KOPT-K1 (cell line): ENCODE measurements around the gene ZYX.
A peak's percentile ranks its signal among the peaks of the same experiment; 100 is the strongest.
"Not testable (repeated sequence)": the region's sequence is repeated elsewhere in the genome, so short reads cannot be mapped to it uniquely, and the experiment has no call there.

Experiments
- H3K27ac ChIP-seq: fragments of 200-600 bp; sonication (generic); 2 replicates; pipeline ENCODE4 v1.5.1; 2016; ENCODE audit warnings: antibody characterized with exemption, mild to moderate bottlenecking, low read depth, low read length; ENCODE audit not compliant: poor library complexity, severe bottlenecking
- H3K36me3 ChIP-seq: fragments of 200-600 bp; sonication (generic); 2 replicates; pipeline ENCODE4 v1.5.1; 2017; ENCODE audit warnings: antibody characterized with exemption, mild to moderate bottlenecking, low read length, moderate library complexity; ENCODE audit not compliant: insufficient read depth
- H3K9me3 ChIP-seq: fragments of 200-600 bp; sonication (generic); 2 replicates; pipeline ENCODE4 v1.5.1; 2017; ENCODE audit warnings: antibody characterized with exemption, low read length, mild to moderate bottlenecking; ENCODE audit not compliant: insufficient read depth, poor library complexity, severe bottlenecking

The ZYX gene

DNA sequence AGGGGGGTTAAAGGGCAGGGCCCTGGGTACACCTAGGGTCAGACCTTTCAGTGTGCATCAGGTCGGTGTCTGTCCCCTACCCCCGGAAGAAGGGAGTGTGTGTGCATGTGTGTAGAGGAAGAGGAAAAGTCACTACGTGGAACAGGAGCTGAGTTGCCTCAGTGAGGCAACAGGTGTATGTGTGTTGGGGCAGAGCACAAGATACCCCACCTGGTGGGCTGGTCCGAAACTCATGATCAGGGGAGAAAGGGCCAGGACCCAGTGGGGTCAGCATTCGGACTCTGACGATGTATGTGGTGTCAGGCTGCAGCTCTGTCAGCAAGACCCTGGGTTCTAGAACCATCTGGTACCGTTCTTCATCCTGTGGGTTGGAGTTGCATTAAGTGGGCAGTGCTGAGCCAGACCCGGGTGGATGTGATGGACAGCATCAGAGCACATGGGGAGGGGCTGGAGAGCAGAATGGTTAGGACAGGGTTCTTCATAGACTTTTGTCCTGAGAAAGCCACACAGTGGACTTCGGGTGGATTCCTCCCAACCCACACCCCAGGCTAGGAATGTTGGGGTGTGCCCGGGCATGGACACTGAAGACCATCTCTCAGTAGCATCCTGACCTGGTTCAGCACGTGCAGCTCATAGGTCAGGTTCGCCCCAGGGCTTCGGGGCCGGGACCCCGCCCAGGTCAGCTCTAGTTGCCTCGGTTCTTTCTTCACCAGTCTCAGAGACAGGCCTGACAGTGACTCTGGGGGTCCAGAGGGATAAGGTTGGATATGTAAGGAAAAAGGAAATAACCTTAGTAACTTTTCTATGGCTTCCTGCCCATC is 16.8 kb downstream of the ZYX start:
- no peaks in the 10 kb centered on the region for H3K9me3 ChIP-seq
- H3K36me3 ChIP-seq, result no peaks in the 10 kb centered on the region

DNA sequence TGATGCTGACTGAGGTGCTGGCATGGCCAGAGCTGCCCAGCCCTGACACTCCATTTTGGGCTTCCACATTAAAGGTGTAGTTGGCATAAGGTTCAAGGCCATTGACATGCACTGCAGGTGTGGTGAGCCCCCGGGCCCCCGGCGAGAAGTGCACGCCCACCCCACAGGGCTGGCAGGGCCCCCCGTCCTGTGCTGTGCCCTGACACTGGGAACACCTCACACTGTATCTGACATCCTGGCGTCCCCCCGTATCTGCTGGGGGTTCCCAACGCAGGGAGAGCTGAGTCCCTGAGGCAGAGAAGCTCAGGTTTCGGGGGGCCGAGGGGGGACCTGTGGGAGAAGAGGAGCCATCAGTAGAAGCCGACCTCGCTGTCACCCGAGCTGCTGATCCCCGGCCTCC is 17.5 kb downstream of the ZYX start:
- no peaks in the 10 kb centered on the region for H3K36me3 ChIP-seq
- H3K27ac ChIP-seq, result no peak overlapping the region
- no peaks in the 10 kb centered on the region for H3K9me3 ChIP-seq

More for the DNA sequence above, 16.8 kb downstream of the ZYX start:
- H3K27ac ChIP-seq, result no peak overlapping the region

DNA sequence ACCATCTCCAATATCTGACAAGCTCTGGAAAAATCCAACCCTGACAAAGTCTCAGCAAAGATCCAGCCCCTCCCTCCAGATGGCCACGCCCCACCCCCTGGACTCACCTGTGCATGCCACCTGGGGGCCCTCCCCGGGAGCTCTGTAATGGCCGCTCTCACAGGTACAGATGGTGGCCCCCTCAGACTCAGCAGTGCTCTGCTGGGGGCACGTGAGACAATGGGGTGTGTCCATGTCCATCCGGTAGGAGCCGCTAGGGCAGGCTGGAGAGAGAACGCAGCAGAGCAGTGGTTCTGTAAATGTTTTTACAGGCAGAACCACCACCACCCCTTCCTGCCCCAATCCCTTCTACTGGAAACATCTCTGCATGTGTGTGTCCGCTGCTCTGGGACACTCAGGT is 18.0 kb downstream of the ZYX start:
- Histone ChIP-seq H3K9me3 (no peaks in the 10 kb centered on the region), H3K27ac (no peak overlapping the region), H3K36me3 (no peaks in the 10 kb centered on the region)

DNA sequence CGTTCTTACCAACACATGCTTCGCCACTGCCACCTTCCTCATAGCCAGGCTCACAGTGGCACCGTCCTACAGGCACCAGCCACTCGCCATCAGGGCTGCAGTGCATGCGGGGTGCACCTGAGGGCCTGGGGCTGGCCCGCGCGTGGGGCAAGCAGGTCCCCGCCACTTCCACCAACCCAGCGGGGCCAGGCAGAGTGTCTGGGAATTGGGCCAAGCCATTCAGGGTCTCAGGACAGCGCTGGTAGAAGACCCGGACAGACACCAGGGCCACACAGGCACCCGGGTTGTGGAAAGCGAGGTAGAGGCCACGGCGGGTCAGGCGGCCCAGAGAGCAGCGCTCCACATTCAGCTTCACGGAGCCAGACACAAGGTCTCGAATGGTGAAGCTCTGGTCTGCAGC is 18.5 kb downstream of the ZYX start:
- Histone ChIP-seq H3K27ac (no peak overlapping the region), H3K9me3 (no peaks in the 10 kb centered on the region), H3K36me3 (no peaks in the 10 kb centered on the region)

DNA sequence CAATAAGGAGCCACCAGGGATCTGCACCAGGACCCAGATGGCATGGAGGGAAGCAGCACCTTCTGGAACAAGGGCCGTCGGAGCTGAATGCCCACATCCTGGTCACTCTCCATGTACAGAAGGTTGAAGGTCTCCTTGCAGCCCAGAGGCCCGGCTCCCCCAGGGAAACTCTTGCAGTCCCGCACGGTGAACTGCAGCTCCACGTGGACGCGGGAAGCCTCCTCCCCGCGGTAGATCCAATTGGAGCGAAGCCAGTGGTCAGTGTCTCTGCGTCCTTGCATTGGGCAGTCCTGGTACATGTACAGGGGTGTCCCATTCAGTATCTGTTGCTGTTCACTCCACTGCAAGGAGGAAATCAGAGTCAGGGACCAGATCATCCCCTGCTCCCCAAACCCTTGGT is 20.1 kb downstream of the ZYX start:
- Histone ChIP-seq H3K36me3 (no peaks in the 10 kb centered on the region), H3K27ac (no peak overlapping the region), H3K9me3 (no peaks in the 10 kb centered on the region)

DNA sequence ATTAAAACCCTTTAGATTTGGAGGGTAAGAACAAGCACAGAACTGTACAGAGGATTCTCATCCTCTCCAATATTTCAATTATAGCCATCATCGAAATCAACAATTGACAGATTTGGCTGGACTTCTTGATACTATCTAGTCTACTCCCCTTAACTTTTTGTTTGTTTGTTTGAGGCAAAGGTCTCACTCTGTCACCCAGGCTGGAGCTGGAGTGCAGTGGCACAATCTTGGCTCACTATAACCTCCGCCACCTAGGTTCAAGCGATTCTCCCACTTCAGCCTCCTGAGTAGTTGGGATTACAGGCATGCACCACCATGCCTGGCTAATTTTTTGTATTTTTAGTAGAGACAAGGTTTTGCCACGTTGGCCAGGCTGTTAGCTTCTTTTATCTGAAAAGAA is 21.1 kb downstream of the ZYX start:
- H3K27ac ChIP-seq, H3K36me3 ChIP-seq, H3K9me3 ChIP-seq: not testable (repeated sequence)

DNA sequence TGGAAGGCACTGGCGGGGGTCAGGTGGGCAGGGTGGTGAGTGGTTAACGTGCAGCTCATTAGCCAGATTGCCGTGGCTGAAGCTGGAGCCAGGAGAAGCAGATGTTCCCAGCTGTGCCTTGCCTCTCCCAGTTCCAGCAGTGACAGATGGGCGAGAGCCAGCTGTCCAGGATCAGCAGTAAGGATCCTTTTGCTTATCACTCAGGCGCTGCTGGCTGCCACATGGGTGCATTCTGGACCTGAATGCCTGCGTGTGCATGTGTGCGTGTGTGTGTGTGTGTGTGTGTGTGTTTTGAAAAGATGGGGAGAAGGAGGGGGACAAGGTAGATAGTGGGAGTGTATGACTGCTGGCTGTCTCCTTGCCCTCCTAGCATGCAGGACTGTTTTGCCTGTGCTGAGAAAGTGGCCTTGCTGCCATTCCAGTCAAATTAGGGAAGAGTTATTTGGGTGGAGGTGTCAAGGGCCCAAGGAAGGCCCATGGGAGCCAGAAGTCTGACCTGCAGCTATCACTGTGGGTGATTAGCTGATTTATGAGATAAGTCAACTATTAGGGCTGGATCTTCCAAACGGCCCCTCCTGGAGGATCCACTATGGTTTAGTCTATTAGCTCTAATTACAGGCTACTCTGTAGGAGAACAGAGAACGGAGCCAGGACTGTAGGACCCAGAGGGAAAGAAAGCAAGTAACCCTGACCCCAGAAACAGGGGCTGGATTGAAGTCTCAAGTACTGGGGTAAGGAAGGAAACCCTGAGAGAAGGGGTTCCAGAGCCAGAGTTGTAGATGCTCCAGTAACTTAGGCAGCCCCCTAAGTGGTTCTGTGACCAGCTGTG is 24.2 kb downstream of the ZYX start:
- Histone ChIP-seq H3K27ac (no peak overlapping the region), H3K9me3 (no peaks in the 10 kb centered on the region), H3K36me3 (no peaks in the 10 kb centered on the region)

DNA sequence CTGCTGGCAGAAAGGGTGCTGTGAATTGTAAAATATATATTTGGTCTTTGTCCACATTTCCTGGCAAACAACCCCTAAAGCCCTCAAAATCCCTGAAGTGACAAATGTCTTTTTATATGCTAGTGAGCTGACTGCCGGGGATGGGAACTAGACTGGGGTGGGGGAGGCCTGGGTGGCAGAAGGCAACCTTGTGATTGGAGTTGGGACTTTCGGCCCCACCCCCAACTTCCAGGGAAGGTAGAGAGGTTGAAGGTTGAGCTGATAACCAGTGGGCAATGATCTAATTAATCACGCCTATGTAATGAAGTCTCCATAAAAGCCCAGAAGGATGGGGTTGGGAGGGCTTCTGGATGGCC is 24.8 kb downstream of the ZYX start:
- no peak overlapping the region for H3K27ac ChIP-seq
- H3K9me3 ChIP-seq, result no peaks in the 10 kb centered on the region
- H3K36me3 ChIP-seq, result no peaks in the 10 kb centered on the region

DNA sequence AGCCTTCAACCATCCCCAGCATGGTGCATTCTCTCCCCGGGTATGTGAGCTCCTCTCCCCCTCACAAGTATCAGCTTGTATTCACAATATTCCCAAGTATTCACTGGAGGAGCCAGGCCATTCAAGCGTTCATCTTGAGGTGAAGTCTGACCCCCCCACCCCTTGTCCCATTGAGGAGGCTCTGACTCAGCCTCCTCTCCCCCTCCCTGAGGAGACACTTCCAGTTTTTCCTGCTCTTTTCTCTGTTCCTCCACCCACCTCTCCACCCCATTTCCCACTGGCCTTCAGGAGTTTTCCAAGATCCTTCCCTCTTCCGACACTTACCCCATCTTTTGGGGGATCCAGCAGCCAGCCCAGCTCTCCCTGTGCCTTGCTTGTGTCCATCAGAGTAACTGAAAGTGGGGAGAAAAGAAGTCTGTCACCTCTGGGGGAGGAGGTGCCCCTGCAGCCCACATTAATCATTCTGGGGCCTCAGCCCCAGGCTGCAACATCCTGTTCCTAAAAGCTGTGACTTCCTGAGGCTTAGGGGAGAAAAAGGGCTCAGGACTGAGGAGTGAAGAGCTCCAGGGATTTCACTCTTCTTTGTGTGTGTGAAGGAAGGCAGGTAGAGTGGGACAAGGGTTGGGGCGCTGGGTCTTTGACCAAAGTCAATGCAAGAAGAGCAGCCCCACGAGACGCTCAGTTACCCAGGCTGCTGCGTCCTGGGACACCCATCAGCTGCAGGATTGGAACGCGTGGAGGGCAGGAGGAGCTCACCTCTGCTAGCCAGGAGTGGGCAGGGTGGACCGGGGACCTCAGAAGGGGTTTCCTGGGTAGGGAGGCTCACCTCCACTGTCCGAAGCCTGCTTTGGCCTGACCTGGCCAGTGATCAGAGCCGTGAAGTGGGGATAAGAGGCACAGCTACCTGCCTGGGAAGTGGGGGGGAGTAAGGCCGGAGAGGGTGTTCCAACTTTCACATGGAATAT is 26.4 kb downstream of the ZYX start:
- Histone ChIP-seq H3K27ac (peak overlapping the region; percentile 41), H3K36me3 (no peaks in the 10 kb centered on the region), H3K9me3 (no peaks in the 10 kb centered on the region)

DNA sequence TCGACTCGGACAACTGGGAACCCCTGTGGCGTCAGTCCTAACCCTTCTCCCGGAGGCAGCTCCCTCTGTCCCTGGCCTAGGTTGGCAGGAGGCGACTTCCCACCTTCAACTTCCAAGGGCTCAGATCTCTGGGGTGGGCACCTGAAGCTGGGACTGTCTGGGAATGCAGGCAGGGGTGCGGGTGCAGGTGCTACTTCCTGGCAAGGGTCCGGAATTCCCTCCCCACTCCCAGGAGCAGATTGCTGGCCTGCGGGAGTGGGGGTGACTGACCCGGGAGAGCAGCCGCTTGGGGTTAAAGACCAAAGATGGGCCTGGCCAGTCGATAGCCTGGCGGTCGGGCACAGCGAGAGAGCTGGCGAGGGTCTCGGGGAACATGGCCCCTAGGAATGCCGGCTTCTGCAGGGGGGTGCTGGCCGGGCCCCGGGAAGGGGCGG is 27.1 kb downstream of the ZYX start:
- no peaks in the 10 kb centered on the region for H3K36me3 ChIP-seq
- H3K9me3 ChIP-seq, result no peaks in the 10 kb centered on the region
- peak overlapping the region; percentile 41 for H3K27ac ChIP-seq

DNA sequence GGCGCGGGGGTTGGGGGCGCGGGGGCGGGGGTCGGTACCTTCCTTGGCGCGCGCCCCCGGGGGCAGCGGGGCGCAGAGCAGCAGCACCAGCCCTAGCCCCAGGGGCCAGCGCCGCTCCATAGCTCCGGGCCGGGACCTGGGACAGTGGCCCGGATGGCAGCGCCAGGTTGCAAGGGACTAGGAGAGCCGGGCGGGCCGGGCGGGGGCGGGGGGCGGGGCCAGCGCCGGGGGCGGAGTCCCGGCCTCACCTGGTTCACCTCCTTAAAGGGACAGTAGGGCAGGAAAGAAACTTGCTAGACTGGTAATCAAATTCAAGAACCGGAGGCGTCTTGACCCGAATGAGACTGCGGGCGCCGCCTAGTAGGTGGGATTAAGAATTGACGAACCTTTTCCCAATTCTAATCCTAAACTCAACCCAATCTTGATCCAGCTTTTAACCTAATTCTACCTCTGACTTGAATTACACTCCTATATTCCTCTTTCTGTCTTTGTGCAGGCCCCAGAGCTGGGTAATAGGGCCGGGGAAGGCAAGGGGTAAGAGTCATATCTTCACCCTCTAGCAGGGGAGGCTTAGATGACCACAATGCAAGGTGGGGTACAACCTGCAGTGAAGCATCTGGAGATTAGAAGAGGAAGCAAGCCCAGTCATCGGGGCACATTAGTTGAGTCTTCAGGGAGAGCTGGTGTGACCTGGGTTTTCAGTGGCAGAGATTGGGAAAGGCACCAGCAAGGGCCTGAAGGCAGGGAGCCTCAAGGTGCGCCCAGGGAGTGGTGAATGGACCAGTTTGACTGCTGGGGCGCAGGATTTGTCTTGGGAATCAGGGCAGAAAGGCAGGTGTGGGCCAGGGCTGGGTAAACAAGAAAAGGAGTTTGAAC is 27.8 kb downstream of the ZYX start, which contains the start of gene EPHA1:
EPHA1 (minus strand) TSS at position 171 of the 876 bp plus-strand sequence; CDS start at position 120, 51 bp downstream.
- Histone ChIP-seq H3K27ac (peak within 1 kb of the TSS; percentile 41), H3K9me3 (no peaks in the 10 kb centered on the region), H3K36me3 (no peaks in the 10 kb centered on the region)

DNA sequence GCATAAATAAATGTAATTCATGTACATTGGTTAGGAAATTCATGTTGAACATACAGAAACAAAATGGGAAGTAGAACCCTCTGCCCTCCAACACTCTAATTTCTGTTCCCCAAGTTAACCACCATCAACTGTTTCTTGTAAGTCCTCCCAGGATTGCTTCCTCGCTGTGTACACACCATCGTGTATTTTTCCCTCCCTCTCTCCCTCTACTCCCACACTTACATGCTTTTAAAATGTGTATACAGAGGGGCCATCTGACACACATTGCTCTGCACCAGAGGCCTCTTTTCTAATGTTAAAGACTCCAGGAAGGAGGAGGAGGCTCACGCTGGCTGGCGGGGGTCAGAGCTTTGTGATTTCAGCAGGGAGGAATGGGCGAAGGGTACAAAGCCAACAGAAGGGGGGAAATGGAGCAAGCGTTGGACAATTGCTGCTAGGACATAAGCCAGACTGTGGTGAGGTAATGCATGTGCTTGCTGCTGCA is 29.4 kb downstream of the ZYX start:
- no peaks in the 10 kb centered on the region for H3K9me3 ChIP-seq
- no peak overlapping the region for H3K27ac ChIP-seq
- no peaks in the 10 kb centered on the region for H3K36me3 ChIP-seq

DNA sequence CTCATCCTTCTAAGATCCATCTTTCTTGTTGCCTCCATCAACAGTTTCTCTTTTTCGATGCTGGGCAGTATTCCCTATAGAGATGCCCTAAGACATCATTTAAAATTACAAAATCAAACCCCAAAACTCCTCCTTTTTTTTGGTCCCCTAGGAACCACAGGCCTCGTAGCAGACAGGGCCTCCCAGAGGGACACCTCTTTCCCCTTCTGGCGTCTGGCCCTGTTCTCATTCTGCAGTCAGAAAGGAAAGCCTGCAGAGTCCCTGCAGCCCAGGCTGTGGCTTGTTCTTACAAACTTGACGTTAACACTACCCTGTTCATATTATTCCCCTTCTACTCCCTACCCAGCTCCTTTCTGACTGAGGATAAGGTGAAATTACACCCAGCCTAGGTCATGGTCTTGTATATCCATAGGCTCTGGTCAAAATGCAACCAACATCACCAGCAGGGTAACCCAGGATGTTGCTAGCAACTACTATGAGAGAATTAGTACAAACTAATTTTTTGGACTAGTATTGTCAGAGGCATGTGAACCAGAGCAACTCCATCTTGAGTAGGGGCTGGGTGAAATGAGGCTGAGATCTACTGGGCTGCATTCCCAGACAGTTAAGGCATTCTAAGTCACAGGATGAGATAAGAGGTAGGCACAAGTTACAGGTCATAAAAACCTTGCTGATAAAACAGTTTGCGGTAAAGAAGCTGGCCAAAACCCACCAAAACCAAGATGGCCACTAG is 31.0 kb downstream of the ZYX start:
- Histone ChIP-seq H3K9me3 (no peaks in the 10 kb centered on the region), H3K36me3 (no peaks in the 10 kb centered on the region), H3K27ac (no peak overlapping the region)
